Keratinocyte (primary cell): ENCODE results near the gene ATP5MC3.

Source experiments
- CTCF ChIP-seq, 3 experiments: IDR thresholded peaks in 1 of 3; conservative IDR thresholded peaks in 1 of 3; optimal IDR thresholded peaks in 1 of 3; 2 replicates in 2 of 3; 3 replicates in 1 of 3; pipeline versions ENCODE3 to v1.5.1; 2011; ENCODE audit warnings: low read length in 3 of 3, mild to moderate bottlenecking in 3 of 3, moderate library complexity in 2 of 3, control low read depth in 1 of 3, inconsistent platforms in 1 of 3; ENCODE audit not compliant: insufficient read depth in 2 of 3; ENCODE audit errors: extremely low read depth in 1 of 3
- EZH2 ChIP-seq: IDR thresholded peaks from one replicate; pipeline ENCODE4 v1.6.1; 2012; ENCODE audit warnings: inconsistent platforms, mild to moderate bottlenecking, low read length, moderate library complexity

- TF ChIP-seq CTCF (optimal IDR thresholded peaks at IDR 0.05 in 1 of 3, IDR thresholded peaks at IDR 0.05 in 1 of 3, conservative IDR thresholded peaks at IDR 0.05 in 1 of 3; ENCODE audit: extremely low read depth in 1 of 3, insufficient read depth in 2 of 3, low read length in 3 of 3) (no peak), EZH2 (no peak)
Measured at GRCh38 chr2:175140332-175140731, 41.2 kb downstream of the ATP5MC3 start.
